ENCODE measurements around the gene PRDX1.
"Not testable (repeated sequence)": the region's sequence is repeated elsewhere in the genome, so short reads cannot be mapped to it uniquely, and the experiment has no call there.

PRDX1 gene

DNA sequence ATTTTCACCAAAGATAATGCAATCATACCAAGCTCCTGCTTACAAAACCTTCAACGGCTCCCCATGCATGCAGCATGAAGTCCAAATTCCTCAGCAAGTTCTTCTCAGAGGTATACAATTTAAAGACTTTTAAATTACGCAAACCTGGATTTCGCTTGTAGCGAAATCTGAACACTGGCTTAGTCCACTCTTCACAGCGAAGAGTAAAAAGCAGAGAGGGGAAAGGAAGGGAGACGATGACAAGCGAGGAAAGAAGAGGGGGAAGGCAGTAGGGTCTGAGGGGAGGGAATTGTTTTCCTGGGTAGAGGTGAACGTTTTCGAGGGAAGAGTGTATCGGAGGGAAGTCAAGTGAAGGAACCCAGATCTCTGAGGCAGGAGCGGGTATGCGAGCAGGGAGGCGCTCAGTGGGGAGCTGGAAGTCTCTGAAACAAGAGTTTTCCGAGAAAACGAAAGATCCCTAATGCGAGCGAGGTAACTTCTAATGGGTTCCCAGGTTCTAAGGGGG lies 31.5 kb downstream of the PRDX1 start:
- peak overlapping the region; percentile 70 for H3K4me3 ChIP-seq (ENCODE audit: low read depth, low read length)
- peak; percentile 29 for DNase-seq (ENCODE audit: low read depth)
- TF ChIP-seq, protein P1, sequence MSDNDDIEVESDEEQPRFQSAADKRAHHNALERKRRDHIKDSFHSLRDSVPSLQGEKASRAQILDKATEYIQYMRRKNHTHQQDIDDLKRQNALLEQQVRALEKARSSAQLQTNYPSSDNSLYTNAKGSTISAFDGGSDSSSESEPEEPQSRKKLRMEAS (IDR thresholded peaks at IDR 0.05; ENCODE audit: low read depth, low read length): no peak
- TF ChIP-seq, protein P2, sequence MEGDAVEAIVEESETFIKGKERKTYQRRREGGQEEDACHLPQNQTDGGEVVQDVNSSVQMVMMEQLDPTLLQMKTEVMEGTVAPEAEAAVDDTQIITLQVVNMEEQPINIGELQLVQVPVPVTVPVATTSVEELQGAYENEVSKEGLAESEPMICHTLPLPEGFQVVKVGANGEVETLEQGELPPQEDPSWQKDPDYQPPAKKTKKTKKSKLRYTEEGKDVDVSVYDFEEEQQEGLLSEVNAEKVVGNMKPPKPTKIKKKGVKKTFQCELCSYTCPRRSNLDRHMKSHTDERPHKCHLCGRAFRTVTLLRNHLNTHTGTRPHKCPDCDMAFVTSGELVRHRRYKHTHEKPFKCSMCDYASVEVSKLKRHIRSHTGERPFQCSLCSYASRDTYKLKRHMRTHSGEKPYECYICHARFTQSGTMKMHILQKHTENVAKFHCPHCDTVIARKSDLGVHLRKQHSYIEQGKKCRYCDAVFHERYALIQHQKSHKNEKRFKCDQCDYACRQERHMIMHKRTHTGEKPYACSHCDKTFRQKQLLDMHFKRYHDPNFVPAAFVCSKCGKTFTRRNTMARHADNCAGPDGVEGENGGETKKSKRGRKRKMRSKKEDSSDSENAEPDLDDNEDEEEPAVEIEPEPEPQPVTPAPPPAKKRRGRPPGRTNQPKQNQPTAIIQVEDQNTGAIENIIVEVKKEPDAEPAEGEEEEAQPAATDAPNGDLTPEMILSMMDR (IDR thresholded peaks at IDR 0.05; ENCODE audit: low read depth, low read length): no peak
- no peak for TF ChIP-seq POLR2A (IDR thresholded peaks at IDR 0.05; ENCODE audit: extremely low read depth, insufficient read length)
- no peak for TF ChIP-seq MYC (IDR thresholded peaks at IDR 0.05; ENCODE audit: low read depth, low read length)

DNA sequence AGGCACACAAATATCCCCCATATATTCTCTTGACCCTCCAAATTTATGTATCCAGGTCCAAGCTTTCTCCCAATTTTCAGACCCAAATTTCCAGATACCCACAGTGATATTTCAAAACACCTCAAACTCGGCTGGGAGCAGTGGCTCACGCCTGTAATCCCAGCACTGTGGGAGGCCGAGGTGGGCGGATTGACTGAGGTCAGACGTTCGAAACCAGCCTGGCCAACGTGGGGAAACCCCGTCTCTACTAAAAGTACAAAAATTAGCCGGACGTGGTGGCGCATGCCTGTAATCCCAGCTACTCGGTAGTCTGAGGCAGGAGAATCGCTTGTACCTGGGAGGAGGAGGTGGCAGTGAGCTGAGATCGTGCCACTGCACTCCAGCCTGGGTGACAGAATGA lies 32.3 kb downstream of the PRDX1 start:
- H3K4me3 ChIP-seq (ENCODE audit: low read depth, low read length); DNase-seq (ENCODE audit: low read depth): not testable (repeated sequence)

DNA sequence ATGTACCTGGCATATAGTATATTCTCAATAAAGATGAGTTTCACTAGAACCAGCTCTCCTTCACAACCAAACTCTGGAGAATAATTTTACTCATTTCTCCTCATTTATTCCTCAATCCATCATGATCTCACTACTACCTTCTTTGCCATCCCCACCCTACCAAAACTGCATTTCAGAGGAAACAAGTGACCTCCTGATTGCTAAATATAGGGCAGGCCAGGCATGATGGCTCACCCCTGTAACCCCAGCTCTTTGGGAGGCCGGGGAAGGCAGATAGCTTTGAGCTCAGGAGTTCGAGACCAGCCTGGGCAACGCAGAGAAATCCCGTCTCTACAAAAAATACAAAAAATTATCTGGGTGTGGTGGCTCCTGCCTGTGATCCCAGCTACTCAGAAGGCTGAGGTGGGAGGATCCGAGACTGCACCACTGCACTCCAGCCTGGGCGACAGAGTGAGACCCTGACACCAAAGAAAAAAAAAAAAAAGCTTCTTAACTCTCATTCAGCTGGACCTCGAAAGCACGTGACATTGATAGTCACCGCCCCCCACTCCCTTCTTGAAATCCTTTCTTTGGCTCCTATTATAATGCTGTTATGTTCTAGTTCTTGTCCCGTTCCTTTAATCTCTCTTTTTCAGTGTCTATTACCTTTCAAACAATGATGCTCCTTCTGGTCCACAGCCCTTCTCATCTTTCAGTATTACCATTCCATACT lies 32.9 kb downstream of the PRDX1 start:
- no peak for DNase-seq (ENCODE audit: low read depth)
- TF ChIP-seq, protein P1 (IDR thresholded peaks at IDR 0.05; ENCODE audit: low read depth, low read length): no peak
- TF ChIP-seq MYC (IDR thresholded peaks at IDR 0.05; ENCODE audit: low read depth, low read length) (no peak), POLR2A (IDR thresholded peaks at IDR 0.05; ENCODE audit: extremely low read depth, insufficient read length) (no peak)
- TF ChIP-seq, protein P2 (IDR thresholded peaks at IDR 0.05; ENCODE audit: low read depth, low read length): no peak
- no peak overlapping the region for H3K4me3 ChIP-seq (ENCODE audit: low read depth, low read length)

DNA sequence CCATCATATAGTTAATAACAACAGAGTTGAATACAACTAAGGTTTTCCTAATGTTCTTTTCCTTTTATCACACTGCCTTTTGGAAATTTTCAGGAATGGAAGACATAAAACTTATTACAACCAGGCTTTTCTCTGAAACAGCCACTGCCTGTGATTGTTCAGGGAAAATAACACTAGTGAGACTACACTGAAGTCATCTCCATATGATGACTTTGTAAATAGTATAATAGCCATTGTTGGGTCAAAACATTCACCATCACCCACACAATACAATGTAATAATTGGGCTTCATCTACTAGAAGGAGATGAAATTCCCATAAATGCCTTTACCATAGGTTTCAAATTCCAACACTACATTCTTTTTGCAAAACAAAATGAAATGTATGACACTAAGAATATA lies 35.7 kb downstream of the PRDX1 start:
- TF ChIP-seq POLR2A (IDR thresholded peaks at IDR 0.05; ENCODE audit: extremely low read depth, insufficient read length) (no peak), MYC (IDR thresholded peaks at IDR 0.05; ENCODE audit: low read depth, low read length) (no peak)
- TF ChIP-seq, protein P1 (IDR thresholded peaks at IDR 0.05; ENCODE audit: low read depth, low read length): no peak
- TF ChIP-seq, protein P2 (IDR thresholded peaks at IDR 0.05; ENCODE audit: low read depth, low read length): no peak
- no peak for DNase-seq (ENCODE audit: low read depth)
- no peak overlapping the region for H3K4me3 ChIP-seq (ENCODE audit: low read depth, low read length)

DNA sequence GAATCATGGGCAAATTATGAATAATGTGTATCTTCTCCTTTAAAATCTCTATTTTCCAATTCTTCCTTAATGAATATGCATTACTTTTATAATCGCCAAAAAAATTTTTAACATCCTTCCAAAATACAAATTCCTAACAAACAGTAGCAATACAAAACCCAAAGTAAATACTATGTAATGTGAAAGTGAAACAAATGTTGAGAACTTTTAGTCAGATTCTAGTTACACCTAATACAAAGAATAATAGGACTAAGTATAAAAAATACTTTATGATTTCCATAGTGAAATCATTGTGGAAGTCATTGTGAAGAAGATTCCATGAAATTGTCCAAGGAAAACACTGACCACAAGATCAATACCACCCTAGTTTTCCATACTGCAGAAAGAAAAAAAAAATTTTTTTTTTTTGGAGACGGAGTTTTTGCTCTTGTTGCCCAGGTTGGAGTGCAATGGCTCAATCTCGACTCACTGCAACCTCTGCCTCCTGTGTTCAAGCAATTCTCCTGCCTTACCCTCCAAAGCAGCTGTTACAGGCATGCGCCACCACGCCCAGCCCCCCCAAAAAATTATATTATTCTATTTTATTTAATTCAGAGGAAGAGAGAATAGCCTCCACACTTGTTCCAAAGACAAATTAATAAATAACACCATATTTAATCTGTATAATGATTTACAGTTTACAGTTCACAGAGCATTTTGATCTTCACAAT lies 42.5 kb downstream of the PRDX1 start:
- TF ChIP-seq MYC (IDR thresholded peaks at IDR 0.05; ENCODE audit: low read depth, low read length) (no peak), POLR2A (IDR thresholded peaks at IDR 0.05; ENCODE audit: extremely low read depth, insufficient read length) (no peak)
- TF ChIP-seq, protein P1 (IDR thresholded peaks at IDR 0.05; ENCODE audit: low read depth, low read length): no peak
- TF ChIP-seq, protein P2 (IDR thresholded peaks at IDR 0.05; ENCODE audit: low read depth, low read length): no peak
- H3K4me3 ChIP-seq (ENCODE audit: low read depth, low read length): no peak overlapping the region
- no peak for DNase-seq (ENCODE audit: low read depth)

DNA sequence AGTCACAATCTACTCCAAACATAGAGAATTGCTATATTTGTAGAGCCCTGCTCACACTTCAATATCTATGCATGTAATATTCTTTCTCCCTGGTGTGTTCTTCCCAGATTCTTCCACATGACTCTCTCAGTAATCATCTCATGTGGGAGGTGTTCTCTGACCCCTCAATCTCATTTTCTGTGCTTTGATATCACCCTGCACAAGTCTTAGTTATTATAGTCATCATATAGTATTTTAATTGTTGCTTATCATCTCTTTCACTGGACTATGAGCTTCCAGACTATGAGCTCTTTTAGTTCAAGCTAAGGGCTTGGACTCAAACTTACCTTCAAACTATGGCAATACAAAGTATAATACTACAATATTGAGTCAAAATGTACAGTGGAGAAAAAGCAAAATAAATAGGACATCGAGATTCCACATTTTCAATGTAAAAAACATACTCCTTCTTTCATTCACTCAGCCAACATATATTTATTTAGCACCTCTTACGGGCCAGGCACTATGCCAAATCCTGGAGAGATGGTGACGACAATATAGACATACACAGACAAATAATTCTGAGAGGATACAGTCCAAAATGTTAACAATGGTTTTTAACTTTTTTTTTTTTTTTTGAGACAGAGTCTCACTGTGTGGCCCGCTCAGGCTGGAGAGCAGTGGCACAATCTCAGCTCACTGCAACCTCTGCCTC lies 43.4 kb downstream of the PRDX1 start:
- DNase-seq (ENCODE audit: low read depth): no peak
- TF ChIP-seq, protein P1 (IDR thresholded peaks at IDR 0.05; ENCODE audit: low read depth, low read length): no peak
- TF ChIP-seq POLR2A (IDR thresholded peaks at IDR 0.05; ENCODE audit: extremely low read depth, insufficient read length) (no peak), MYC (IDR thresholded peaks at IDR 0.05; ENCODE audit: low read depth, low read length) (no peak)
- TF ChIP-seq, protein P2 (IDR thresholded peaks at IDR 0.05; ENCODE audit: low read depth, low read length): no peak
- H3K4me3 ChIP-seq (ENCODE audit: low read depth, low read length): no peak overlapping the region
